H9 (cell line): ENCODE measurements around the gene CALCOCO1. TPM values are rescaled to one million over a fixed set of nuclear protein-coding genes. Genes with fewer than 3 reads are reported as not detected.

Experiments
- DNase-seq: peaks from one replicate; pipeline ENCODE4 v3.0.0-alpha.2; 2017
- H2AFZ ChIP-seq: one replicate; pipeline ENCODE4 v1.6.1; 2013; ENCODE audit warnings: mild to moderate bottlenecking, low read length, control low read depth, moderate library complexity
- H2AK5ac ChIP-seq: 2 replicates; pipeline ENCODE4 v1.6.1; 2013; ENCODE audit warnings: low read length, control low read depth, mixed read lengths; ENCODE audit not compliant: insufficient read length
- H2BK120ac ChIP-seq: one replicate; pipeline ENCODE4 v1.6.1; 2013; ENCODE audit warnings: low read depth, mild to moderate bottlenecking, low read length, control low read depth, inconsistent platforms; ENCODE audit not compliant: poor library complexity, severe bottlenecking
- H2BK12ac ChIP-seq: 2 replicates; pipeline ENCODE4 v1.6.1; 2013; ENCODE audit warnings: low read length, control low read depth, mixed read lengths, low read depth; ENCODE audit not compliant: insufficient read length
- H2BK15ac ChIP-seq: 2 replicates; pipeline ENCODE4 v1.6.1; 2013; ENCODE audit warnings: low read depth, low read length, control low read depth
- H2BK20ac ChIP-seq: one replicate; pipeline ENCODE4 v1.6.1; 2013; ENCODE audit warnings: low read depth, mild to moderate bottlenecking, low read length, control low read depth, inconsistent platforms; ENCODE audit not compliant: poor library complexity, severe bottlenecking
- H2BK5ac ChIP-seq: 2 replicates; pipeline ENCODE4 v1.6.1; 2013; ENCODE audit warnings: low read length, control low read depth, mixed read lengths; ENCODE audit not compliant: insufficient read length
- H3K14ac ChIP-seq: 2 replicates; pipeline ENCODE4 v1.6.1; 2013; ENCODE audit warnings: low read length, control low read depth; ENCODE audit not compliant: insufficient read depth
- H3K18ac ChIP-seq: 2 replicates; pipeline ENCODE4 v1.6.1; 2013; ENCODE audit warnings: low read depth, mild to moderate bottlenecking, mixed read lengths, low read length, control low read depth; ENCODE audit not compliant: insufficient read length
- H3K23ac ChIP-seq: 2 replicates; pipeline ENCODE4 v1.6.1; 2013; ENCODE audit warnings: low read length, control low read depth, mixed read lengths, low read depth; ENCODE audit not compliant: insufficient read length
- H3K23me2 ChIP-seq: 2 replicates; pipeline ENCODE4 v1.6.1; 2013; ENCODE audit warnings: low read depth, mild to moderate bottlenecking, mixed read lengths, low read length, control low read depth; ENCODE audit not compliant: insufficient read length, poor library complexity, severe bottlenecking
- H3K27ac ChIP-seq: 2 replicates; pipeline ENCODE4 v1.5.1; 2013; ENCODE audit warnings: low read length, control low read depth, mixed read lengths, low read depth; ENCODE audit not compliant: insufficient read length
- H3K27me3 ChIP-seq: 2 replicates; pipeline ENCODE4 v1.6.1; 2013; ENCODE audit warnings: low read length, control low read depth, inconsistent platforms; ENCODE audit not compliant: insufficient read depth
- H3K4ac ChIP-seq: 2 replicates; pipeline ENCODE4 v1.6.1; 2013; ENCODE audit warnings: low read depth, mild to moderate bottlenecking, control low read depth, inconsistent platforms, low read length, moderate library complexity
- H3K4me1 ChIP-seq: 2 replicates; pipeline ENCODE4 v1.6.1; 2013; ENCODE audit warnings: low read length, control low read depth, inconsistent platforms; ENCODE audit not compliant: insufficient read depth
- H3K4me2 ChIP-seq: 2 replicates; pipeline ENCODE4 v1.6.1; 2013; ENCODE audit warnings: low read length, control low read depth, mixed read lengths; ENCODE audit not compliant: insufficient read length, insufficient read depth
- H3K56ac ChIP-seq: 2 replicates; pipeline ENCODE4 v1.6.1; 2013; ENCODE audit warnings: low read depth, mild to moderate bottlenecking, mixed read lengths, low read length, control low read depth; ENCODE audit not compliant: insufficient read length
- H3K79me1 ChIP-seq: 2 replicates; pipeline ENCODE4 v1.6.1; 2013; ENCODE audit warnings: low read depth, mild to moderate bottlenecking, moderate library complexity, low read length, control low read depth, inconsistent platforms; ENCODE audit not compliant: insufficient read depth, poor library complexity, severe bottlenecking
- H3K79me2 ChIP-seq: 2 replicates; pipeline ENCODE4 v1.6.1; 2013; ENCODE audit warnings: low read length, control low read depth, inconsistent platforms; ENCODE audit not compliant: insufficient read depth
- H3K9ac ChIP-seq: 2 replicates; pipeline ENCODE4 v1.6.1; 2013; ENCODE audit warnings: low read length, control low read depth, mixed read lengths; ENCODE audit not compliant: insufficient read length; ENCODE audit errors: extremely low read depth
- H3K9me3 ChIP-seq: one replicate; pipeline ENCODE4 v1.6.1; 2013; ENCODE audit warnings: low read depth, low read length, inconsistent platforms; ENCODE audit not compliant: control insufficient read depth
- H3T11ph ChIP-seq: one replicate; pipeline ENCODE4 v1.6.1; 2013; ENCODE audit warnings: mild to moderate bottlenecking, low read length, control low read depth, inconsistent platforms
- H4K20me1 ChIP-seq: one replicate; pipeline ENCODE4 v1.6.1; 2013; ENCODE audit not compliant: control insufficient read depth, insufficient read length, insufficient read depth
- H4K5ac ChIP-seq: 2 replicates; pipeline ENCODE4 v1.6.1; 2013; ENCODE audit warnings: low read depth, mild to moderate bottlenecking, mixed read lengths, low read length, control low read depth; ENCODE audit not compliant: insufficient read length
- H4K8ac ChIP-seq: replicated peaks from 2 replicates; pipeline ENCODE4 v1.6.1; 2013; ENCODE audit warnings: low read length, control low read depth, mixed read lengths, low read depth; ENCODE audit not compliant: insufficient read length
- H4K91ac ChIP-seq: 2 replicates; pipeline ENCODE4 v1.6.1; 2013; ENCODE audit warnings: low read depth, mild to moderate bottlenecking, moderate library complexity, mixed read lengths, low read length, control low read depth; ENCODE audit not compliant: insufficient read length
- H3K27ac Mint-ChIP-seq, 3 experiments: 2 replicates in 2 of 3; 3 replicates in 1 of 3; pipeline ENCODE4 v1.8.0; 2020 to 2021; ENCODE audit warnings: mixed read lengths in 3 of 3, mild to moderate bottlenecking in 1 of 3, moderate library complexity in 1 of 3
- H3K27me3 Mint-ChIP-seq: 2 replicates; pipeline ENCODE4 v1.8.0; 2021; ENCODE audit warnings: low read depth, mild to moderate bottlenecking, moderate library complexity, mixed read lengths
- H3K36me3 Mint-ChIP-seq, 3 experiments: 2 replicates in 2 of 3; 3 replicates in 1 of 3; pipeline ENCODE4 v1.8.0; 2020 to 2021; ENCODE audit warnings: low read depth in 3 of 3, mixed read lengths in 3 of 3; ENCODE audit not compliant: insufficient read depth in 1 of 3
- H3K4me1 Mint-ChIP-seq, 2 experiments: 2 replicates each; pipeline ENCODE4 v1.8.0; 2020; ENCODE audit warnings: mixed read lengths in 2 of 2
- H3K4me3 Mint-ChIP-seq, 2 experiments: 2 replicates in 1 of 2; 3 replicates in 1 of 2; pipeline ENCODE4 v1.8.0; 2020 to 2021; ENCODE audit warnings: mild to moderate bottlenecking in 2 of 2, mixed read lengths in 2 of 2, moderate library complexity in 1 of 2
- H3K9me3 Mint-ChIP-seq, 2 experiments: 2 replicates in 1 of 2; 3 replicates in 1 of 2; pipeline ENCODE4 v1.8.0; 2020; ENCODE audit warnings: mild to moderate bottlenecking in 2 of 2, mixed read lengths in 2 of 2, moderate library complexity in 1 of 2
- CTCF ChIP-seq: fragments of 200-600 bp; sonication (generic); conservative IDR thresholded peaks from 3 replicates; pipeline ENCODE4 v1.8.0; 2021; ENCODE audit warnings: antibody characterized with exemption, mild to moderate bottlenecking
- WGBS: extraction: QIAGEN DNeasy Blood & Tissue Kit; methylation state at CpG from one replicate; pipeline ENCODE4 v1.1.7; 2013; ENCODE audit warnings: missing lambda C conversion rate, low lambda C conversion rate, mixed read lengths; ENCODE audit not compliant: insufficient read length; ENCODE audit errors: extremely low coverage; 5-methylcytosine and 5-hydroxymethylcytosine counted together
- total RNA-seq: library from RNA; stranded (reverse); gene quantifications from 2 replicates; pipeline ENCODE4 v1.2.1, GENCODE V29; 2021

The CALCOCO1 gene
- total RNA-seq, 1 experiment from 2014 or later: 22.3 TPM

GRCh38 chr12:53717319-53717718 lies 9.9 kb downstream of the CALCOCO1 start:
- DNase-seq: no peak
- H3K56ac ChIP-seq: no peak overlapping the region
- no peak overlapping the region for H3K23ac ChIP-seq
- H3K4me1 ChIP-seq: no peaks in the 10 kb centered on the region
- H4K20me1 ChIP-seq: no peaks in the 10 kb centered on the region
- no CpG with 5 or more reads among the region's 5 CpGs for WGBS
- no peaks in the 10 kb centered on the region; a peak in 1 of 5 replicates for H3K9me3 Mint-ChIP-seq
- H3K4me3 Mint-ChIP-seq: no peak overlapping the region
- no peak overlapping the region for H3K27ac Mint-ChIP-seq
- no peak overlapping the region for H4K91ac ChIP-seq
- H2BK5ac ChIP-seq: no peak overlapping the region
- no peak overlapping the region for H3K9ac ChIP-seq
- peaks cover 0 to 4% (median 0%) of the 10 kb centered on the region in 3 experiments; a peak in 3 of 7 replicates for H3K36me3 Mint-ChIP-seq
- no peak overlapping the region for H2BK12ac ChIP-seq
- H3K4ac ChIP-seq: no peak overlapping the region
- H3K27ac ChIP-seq: no peak overlapping the region
- H3K9me3 ChIP-seq: no peaks in the 10 kb centered on the region
- H4K5ac ChIP-seq: no peak overlapping the region
- TF ChIP-seq CTCF: no peak
- no peak overlapping the region for H3K4me2 ChIP-seq
- no peaks in the 10 kb centered on the region for H3K79me1 ChIP-seq
- H2BK15ac ChIP-seq: no peak overlapping the region
- no peak overlapping the region for H2AFZ ChIP-seq
- no peak overlapping the region for H3K18ac ChIP-seq
- H2AK5ac ChIP-seq: no peak overlapping the region
- no peak overlapping the region for H3T11ph ChIP-seq
- H3K27me3 Mint-ChIP-seq: peaks cover 3% of the 10 kb centered on the region; the same call in 1 of the 2 replicates
- no peak overlapping the region for H4K8ac ChIP-seq
- H3K79me2 ChIP-seq: no peaks in the 10 kb centered on the region
- H3K23me2 ChIP-seq: no peaks in the 10 kb centered on the region
- peaks cover 0 to 5% of the 10 kb centered on the region in 2 experiments; a peak in 2 of 4 replicates for H3K4me1 Mint-ChIP-seq
- H2BK120ac ChIP-seq: no peak overlapping the region
- no peak overlapping the region for H2BK20ac ChIP-seq
- H3K14ac ChIP-seq: no peak overlapping the region
- H3K27me3 ChIP-seq: no peaks in the 10 kb centered on the region
